ENCODE measurements around the gene LUC7L.
"Not testable (repeated sequence)": the region's sequence is repeated elsewhere in the genome, so short reads cannot be mapped to it uniquely, and the experiment has no call there.

Gene LUC7L

DNA sequence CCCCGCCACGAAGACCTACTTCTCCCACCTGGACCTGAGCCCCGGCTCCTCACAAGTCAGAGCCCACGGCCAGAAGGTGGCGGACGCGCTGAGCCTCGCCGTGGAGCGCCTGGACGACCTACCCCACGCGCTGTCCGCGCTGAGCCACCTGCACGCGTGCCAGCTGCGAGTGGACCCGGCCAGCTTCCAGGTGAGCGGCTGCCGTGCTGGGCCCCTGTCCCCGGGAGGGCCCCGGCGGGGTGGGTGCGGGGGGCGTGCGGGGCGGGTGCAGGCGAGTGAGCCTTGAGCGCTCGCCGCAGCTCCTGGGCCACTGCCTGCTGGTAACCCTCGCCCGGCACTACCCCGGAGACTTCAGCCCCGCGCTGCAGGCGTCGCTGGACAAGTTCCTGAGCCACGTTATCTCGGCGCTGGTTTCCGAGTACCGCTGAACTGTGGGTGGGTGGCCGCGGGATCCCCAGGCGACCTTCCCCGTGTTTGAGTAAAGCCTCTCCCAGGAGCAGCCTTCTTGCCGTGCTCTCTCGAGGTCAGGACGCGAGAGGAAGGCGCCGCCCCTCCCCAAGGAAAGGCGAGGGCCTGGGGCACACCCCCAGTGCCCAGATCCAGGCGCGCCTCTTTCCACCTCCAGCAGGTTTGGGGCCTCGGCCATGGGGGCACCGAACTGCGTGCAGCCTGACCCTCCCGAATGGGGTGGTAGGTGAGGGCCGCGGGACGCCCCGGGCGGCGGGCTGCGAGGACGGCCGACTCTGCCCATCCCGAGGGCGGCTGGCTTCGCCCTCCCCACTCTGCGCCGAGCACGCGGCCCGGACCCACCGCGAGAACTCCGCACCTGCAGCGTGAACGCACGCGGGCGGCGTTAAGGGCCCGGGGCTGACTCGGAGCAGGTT lies 48.3 kb downstream of the LUC7L start:
- in situ Hi-C loops (cut with HindIII; ENCODE audit: low sequenced_read_pairs), result no loop called here

DNA sequence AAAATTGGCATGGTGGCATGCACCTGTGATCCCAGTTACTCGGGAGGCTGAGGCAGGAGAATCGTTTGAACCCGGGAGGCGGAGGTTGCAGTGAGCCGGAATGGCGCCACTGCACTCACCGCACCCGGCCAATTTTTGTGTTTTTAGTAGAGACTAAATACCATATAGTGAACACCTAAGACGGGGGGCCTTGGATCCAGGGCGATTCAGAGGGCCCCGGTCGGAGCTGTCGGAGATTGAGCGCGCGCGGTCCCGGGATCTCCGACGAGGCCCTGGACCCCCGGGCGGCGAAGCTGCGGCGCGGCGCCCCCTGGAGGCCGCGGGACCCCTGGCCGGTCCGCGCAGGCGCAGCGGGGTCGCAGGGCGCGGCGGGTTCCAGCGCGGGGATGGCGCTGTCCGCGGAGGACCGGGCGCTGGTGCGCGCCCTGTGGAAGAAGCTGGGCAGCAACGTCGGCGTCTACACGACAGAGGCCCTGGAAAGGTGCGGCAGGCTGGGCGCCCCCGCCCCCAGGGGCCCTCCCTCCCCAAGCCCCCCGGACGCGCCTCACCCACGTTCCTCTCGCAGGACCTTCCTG lies 49.1 kb downstream of the LUC7L start, which contains the start of gene HBQ1:
Gene HBQ1 (plus strand): TSS at position 359 of the 575 bp plus-strand sequence. CDS start 28 bp downstream, at position 387.
- in situ Hi-C loops (cut with HindIII; ENCODE audit: low sequenced_read_pairs), result no loop called here

DNA sequence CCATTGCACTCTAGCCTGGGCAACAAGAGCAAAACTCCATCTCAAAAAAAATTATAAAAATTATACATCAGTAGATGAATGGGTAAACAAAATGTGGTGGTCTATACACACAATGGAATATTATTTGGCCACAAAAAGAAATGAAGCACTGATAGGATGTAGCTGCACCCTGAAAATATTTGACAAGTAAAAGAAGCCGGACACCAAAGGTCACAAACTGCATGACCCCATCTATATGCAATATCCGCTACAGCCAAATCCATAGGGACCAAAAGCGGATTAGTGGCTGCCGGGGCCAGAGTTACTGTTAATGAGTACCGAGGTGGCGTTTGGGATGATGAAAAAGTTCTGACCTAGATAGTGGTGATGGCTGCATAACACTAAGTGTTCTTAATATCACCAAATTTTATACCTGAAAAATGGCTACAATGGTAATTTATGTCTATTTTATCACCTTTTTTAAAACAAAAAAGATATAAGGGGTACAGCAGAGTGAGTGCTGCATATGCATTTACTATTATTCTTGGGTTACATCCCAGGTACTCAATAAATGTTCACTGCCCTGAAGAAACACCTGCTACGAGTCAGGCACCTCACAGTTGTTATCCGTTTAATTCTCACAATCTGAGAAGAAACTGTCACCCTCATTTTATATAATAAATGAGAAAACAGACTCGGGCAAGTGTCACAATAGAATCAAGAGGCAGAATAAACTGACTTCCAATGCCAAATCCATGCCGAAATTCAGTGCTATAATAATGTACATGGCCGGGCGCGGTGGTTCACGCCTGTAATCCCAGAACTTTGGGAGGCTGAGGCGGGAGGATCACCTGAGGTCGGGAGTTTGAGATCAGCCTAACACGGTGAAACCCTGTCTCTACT lies 49.8 kb downstream of the LUC7L start:
- in situ Hi-C loops (cut with HindIII; ENCODE audit: low sequenced_read_pairs), result no loop called here

DNA sequence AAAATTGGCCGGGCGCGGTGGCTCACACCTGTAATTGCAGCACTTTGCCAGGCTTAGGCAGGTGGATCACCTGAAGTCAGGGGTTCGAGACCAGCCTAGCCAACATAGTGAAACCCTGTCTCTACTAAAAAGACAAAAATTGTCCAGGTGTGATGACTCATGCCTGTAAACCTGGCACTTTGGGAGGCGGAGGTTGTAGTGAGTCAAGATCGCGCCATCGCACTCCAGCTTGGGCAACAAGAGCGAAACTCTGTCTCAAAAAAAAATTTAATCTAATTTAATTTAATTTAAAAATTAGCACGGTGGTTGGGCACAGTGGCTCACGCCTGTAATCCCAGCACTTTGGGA lies 50.6 kb downstream of the LUC7L start:
- in situ Hi-C loops (cut with HindIII; ENCODE audit: low sequenced_read_pairs), result no loop called here

DNA sequence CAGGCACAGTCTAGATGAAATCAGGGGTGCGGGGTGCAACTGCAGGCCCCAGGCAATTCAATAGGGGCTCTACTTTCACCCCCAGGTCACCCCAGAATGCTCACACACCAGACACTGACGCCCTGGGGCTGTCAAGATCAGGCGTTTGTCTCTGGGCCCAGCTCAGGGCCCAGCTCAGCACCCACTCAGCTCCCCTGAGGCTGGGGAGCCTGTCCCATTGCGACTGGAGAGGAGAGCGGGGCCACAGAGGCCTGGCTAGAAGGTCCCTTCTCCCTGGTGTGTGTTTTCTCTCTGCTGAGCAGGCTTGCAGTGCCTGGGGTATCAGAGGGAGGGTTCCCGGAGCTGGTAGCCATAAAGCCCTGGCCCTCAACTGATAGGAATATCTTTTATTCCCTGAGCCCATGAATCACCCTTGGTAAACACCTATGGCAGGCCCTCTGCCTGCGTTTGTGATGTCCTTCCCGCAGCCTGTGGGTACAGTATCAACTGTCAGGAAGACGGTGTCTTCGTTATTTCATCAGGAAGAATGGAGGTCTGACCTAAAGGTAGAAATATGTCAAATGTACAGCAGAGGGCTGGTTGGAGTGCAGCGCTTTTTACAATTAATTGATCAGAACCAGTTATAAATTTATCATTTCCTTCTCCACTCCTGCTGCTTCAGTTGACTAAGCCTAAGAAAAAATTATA lies 51.1 kb downstream of the LUC7L start:
- in situ Hi-C loops (cut with HindIII; ENCODE audit: low sequenced_read_pairs), result no loop called here

DNA sequence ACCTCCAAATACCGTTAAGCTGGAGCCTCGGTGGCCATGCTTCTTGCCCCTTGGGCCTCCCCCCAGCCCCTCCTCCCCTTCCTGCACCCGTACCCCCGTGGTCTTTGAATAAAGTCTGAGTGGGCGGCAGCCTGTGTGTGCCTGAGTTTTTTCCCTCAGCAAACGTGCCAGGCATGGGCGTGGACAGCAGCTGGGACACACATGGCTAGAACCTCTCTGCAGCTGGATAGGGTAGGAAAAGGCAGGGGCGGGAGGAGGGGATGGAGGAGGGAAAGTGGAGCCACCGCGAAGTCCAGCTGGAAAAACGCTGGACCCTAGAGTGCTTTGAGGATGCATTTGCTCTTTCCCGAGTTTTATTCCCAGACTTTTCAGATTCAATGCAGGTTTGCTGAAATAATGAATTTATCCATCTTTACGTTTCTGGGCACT lies 51.8 kb downstream of the LUC7L start:
- in situ Hi-C loops (cut with HindIII; ENCODE audit: low sequenced_read_pairs), result no loop called here

DNA sequence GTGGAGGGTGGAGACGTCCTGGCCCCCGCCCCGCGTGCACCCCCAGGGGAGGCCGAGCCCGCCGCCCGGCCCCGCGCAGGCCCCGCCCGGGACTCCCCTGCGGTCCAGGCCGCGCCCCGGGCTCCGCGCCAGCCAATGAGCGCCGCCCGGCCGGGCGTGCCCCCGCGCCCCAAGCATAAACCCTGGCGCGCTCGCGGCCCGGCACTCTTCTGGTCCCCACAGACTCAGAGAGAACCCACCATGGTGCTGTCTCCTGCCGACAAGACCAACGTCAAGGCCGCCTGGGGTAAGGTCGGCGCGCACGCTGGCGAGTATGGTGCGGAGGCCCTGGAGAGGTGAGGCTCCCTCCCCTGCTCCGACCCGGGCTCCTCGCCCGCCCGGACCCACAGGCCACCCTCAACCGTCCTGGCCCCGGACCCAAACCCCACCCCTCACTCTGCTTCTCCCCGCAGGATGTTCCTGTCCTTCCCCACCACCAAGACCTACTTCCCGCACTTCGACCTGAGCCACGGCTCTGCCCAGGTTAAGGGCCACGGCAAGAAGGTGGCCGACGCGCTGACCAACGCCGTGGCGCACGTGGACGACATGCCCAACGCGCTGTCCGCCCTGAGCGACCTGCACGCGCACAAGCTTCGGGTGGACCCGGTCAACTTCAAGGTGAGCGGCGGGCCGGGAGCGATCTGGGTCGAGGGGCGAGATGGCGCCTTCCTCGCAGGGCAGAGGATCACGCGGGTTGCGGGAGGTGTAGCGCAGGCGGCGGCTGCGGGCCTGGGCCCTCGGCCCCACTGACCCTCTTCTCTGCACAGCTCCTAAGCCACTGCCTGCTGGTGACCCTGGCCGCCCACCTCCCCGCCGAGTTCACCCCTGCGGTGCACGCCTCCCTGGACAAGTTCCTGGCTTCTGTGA lies 52.5 kb downstream of the LUC7L start, which contains the start of gene HBA1:
Gene HBA1 (plus strand): TSS at position 204 of the 906 bp plus-strand sequence. CDS start 37 bp downstream, at position 241.
- in situ Hi-C loops (cut with HindIII; ENCODE audit: low sequenced_read_pairs), result not testable (repeated sequence)

DNA sequence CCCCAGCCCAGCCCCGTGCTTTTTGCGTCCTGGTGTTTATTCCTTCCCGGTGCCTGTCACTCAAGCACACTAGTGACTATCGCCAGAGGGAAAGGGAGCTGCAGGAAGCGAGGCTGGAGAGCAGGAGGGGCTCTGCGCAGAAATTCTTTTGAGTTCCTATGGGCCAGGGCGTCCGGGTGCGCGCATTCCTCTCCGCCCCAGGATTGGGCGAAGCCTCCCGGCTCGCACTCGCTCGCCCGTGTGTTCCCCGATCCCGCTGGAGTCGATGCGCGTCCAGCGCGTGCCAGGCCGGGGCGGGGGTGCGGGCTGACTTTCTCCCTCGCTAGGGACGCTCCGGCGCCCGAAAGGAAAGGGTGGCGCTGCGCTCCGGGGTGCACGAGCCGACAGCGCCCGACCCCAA lies 53.2 kb downstream of the LUC7L start:
- in situ Hi-C loops (cut with HindIII; ENCODE audit: low sequenced_read_pairs), result not testable (repeated sequence)

DNA sequence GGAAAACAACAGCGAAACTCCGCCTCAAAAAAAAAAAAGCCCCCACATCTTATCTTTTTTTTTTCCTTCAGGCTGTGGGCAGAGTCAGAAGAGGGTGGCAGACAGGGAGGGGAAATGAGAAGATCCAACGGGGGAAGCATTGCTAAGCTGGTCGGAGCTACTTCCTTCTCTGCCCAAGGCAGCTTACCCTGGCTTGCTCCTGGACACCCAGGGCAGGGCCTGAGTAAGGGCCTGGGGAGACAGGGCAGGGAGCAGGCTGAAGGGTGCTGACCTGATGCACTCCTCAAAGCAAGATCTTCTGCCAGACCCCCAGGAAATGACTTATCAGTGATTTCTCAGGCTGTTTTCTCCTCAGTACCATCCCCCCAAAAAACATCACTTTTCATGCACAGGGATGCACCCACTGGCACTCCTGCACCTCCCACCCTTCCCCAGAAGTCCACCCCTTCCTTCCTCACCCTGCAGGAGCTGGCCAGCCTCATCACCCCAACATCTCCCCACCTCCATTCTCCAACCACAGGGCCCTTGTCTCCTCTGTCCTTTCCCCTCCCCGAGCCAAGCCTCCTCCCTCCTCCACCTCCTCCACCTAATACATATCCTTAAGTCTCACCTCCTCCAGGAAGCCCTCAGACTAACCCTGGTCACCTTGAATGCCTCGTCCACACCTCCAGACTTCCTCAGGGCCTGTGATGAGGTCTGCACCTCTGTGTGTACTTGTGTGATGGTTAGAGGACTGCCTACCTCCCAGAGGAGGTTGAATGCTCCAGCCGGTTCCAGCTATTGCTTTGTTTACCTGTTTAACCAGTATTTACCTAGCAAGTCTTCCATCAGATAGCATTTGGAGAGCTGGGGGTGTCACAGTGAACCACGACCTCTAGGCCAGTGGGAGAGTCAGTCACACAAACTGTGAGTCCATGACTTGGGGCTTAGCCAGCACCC lies 54.0 kb downstream of the LUC7L start:
- in situ Hi-C loops (cut with HindIII; ENCODE audit: low sequenced_read_pairs), result no loop called here

DNA sequence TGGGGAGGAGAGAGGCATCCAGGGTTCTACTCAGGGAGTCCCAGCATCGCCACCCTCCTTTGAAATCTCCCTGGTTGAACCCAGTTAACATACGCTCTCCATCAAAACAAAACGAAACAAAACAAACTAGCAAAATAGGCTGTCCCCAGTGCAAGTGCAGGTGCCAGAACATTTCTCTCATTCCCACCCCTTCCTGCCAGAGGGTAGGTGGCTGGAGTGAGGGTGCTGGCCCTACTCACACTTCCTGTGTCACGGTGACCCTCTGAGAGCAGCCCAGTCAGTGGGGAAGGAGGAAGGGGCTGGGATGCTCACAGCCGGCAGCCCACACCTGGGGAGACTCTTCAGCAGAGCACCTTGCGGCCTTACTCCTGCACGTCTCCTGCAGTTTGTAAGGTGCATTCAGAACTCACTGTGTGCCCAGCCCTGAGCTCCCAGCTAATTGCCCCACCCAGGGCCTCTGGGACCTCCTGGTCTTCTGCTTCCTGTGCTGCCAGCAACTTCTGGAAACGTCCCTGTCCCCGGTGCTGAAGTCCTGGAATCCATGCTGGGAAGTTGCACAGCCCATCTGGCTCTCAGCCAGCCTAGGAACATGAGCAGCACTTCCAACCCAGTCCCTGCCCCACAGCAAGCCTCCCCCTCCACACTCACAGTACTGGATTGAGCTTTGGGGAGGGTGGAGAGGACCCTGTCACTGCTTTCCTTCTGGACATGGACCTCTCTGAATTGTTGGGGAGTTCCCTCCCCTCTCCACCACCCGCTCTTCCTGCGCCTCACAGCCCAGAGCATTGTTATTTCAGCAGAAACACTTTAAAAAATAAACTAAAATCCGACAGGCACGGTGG lies 55.1 kb downstream of the LUC7L start:
- in situ Hi-C loops (cut with HindIII; ENCODE audit: low sequenced_read_pairs), result not testable (repeated sequence)

DNA sequence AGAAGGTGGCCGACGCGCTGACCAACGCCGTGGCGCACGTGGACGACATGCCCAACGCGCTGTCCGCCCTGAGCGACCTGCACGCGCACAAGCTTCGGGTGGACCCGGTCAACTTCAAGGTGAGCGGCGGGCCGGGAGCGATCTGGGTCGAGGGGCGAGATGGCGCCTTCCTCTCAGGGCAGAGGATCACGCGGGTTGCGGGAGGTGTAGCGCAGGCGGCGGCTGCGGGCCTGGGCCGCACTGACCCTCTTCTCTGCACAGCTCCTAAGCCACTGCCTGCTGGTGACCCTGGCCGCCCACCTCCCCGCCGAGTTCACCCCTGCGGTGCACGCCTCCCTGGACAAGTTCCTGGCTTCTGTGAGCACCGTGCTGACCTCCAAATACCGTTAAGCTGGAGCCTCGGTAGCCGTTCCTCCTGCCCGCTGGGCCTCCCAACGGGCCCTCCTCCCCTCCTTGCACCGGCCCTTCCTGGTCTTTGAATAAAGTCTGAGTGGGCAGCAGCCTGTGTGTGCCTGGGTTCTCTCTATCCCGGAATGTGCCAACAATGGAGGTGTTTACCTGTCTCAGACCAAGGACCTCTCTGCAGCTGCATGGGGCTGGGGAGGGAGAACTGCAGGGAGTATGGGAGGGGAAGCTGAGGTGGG lies 55.9 kb downstream of the LUC7L start:
- in situ Hi-C loops (cut with HindIII; ENCODE audit: low sequenced_read_pairs), result not testable (repeated sequence)

DNA sequence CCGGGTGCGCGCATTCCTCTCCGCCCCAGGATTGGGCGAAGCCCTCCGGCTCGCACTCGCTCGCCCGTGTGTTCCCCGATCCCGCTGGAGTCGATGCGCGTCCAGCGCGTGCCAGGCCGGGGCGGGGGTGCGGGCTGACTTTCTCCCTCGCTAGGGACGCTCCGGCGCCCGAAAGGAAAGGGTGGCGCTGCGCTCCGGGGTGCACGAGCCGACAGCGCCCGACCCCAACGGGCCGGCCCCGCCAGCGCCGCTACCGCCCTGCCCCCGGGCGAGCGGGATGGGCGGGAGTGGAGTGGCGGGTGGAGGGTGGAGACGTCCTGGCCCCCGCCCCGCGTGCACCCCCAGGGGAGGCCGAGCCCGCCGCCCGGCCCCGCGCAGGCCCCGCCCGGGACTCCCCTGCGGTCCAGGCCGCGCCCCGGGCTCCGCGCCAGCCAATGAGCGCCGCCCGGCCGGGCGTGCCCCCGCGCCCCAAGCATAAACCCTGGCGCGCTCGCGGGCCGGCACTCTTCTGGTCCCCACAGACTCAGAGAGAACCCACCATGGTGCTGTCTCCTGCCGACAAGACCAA lies 56.8 kb downstream of the LUC7L start, which contains the start of gene HBA2:
Gene HBA2 (plus strand): TSS at position 503 of the 568 bp plus-strand sequence. CDS start 37 bp downstream, at position 540.
- in situ Hi-C loops (cut with HindIII; ENCODE audit: low sequenced_read_pairs), result not testable (repeated sequence)

DNA sequence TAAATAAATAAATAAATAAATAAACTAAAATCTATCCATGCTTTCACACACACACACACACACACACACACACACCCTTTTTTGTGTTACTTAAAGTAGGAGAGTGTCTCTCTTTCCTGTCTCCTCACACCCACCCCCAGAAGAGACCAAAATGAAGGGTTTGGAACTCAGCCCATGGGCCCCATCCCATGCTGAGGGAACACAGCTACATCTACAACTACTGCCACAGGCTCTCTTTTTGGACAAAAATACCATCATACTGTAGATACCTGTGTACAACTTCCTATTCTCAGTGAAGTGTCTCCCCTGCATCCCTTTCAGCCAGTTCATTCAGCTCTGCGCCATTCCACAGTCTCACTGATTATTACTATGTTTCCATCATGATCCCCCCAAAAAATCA lies 58.5 kb downstream of the LUC7L start:
- in situ Hi-C loops (cut with HindIII; ENCODE audit: low sequenced_read_pairs), result no loop called here

DNA sequence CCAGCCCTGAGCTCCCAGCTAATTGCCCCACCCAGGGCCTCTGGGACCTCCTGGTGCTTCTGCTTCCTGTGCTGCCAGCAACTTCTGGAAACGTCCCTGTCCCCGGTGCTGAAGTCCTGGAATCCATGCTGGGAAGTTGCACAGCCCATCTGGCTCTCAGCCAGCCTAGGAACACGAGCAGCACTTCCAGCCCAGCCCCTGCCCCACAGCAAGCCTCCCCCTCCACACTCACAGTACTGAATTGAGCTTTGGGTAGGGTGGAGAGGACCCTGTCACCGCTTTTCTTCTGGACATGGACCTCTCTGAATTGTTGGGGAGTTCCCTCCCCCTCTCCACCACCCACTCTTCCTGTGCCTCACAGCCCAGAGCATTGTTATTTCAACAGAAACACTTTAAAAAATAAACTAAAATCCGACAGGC lies 59.2 kb downstream of the LUC7L start:
- in situ Hi-C loops (cut with HindIII; ENCODE audit: low sequenced_read_pairs), result not testable (repeated sequence)

DNA sequence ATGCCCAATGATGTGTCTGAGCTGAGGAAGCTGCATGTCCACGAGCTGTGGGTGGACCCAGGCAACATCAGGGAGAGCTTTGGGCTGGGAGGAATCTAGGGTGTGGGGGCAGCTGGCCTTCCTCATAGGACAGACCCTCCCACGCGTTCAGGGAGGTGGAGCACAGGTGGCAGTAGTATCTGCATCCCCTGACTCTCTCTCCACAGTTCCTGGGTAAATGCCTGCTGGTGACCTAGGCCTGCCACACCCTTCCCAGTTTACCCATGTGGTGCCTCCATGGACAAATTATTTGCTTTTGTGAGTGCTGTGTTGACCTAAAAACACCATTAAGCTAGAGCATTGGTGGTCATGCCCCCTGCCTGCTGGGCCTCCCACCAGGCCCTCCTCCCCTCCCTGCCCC lies 60.2 kb downstream of the LUC7L start:
- in situ Hi-C loops (cut with HindIII; ENCODE audit: low sequenced_read_pairs), result no loop called here

DNA sequence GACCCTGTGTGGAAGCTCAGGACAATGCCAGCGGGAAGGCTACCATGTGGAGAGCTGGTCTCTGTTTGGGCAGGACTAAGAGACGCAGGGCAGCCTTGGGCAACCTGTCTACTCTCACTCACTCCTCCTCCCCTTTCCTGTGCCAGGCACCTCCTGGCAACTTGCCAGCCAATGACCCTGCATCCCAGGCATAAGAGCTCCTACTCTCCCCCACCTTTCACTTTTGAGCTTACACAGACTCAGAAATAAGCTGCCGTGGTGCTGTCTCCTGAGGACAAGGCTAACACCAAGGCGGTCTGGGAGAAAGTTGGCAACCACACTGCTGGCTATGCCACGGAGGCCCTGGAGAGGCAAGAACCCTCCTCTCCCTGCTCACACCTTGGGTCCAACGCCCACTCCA lies 60.8 kb downstream of the LUC7L start:
- in situ Hi-C loops (cut with HindIII; ENCODE audit: low sequenced_read_pairs), result no loop called here
